OCI-LY1 (cell line): ENCODE data around the gene FBXW11.

ENCODE experiments used
- H2AFZ ChIP-seq: fragments of 200-600 bp; sonication (generic), shearing (Covaris generic); 2 replicates; pipeline ENCODE4 v1.6.0; 2014; ENCODE audit warnings: antibody characterized with exemption, mild to moderate bottlenecking, low read length
- H3F3A ChIP-seq: fragments of 200-600 bp; sonication (generic), shearing (Covaris generic); 2 replicates; pipeline ENCODE4 v1.6.0; 2014; ENCODE audit warnings: mild to moderate bottlenecking, antibody characterized with exemption, low read length, moderate library complexity; ENCODE audit not compliant: insufficient read depth
- H3K27ac ChIP-seq: fragments of 200-600 bp; sonication (generic); 2 replicates; pipeline ENCODE4 v1.5.1; 2014; ENCODE audit warnings: low read length, mixed run types, mild to moderate bottlenecking, low read depth; ENCODE audit not compliant: poor library complexity, severe bottlenecking
- H3K27me3 ChIP-seq: fragments of 200-600 bp; sonication (generic); 2 replicates; pipeline ENCODE4 v1.6.0; 2014; ENCODE audit warnings: antibody characterized with exemption, mild to moderate bottlenecking, low read length, moderate library complexity; ENCODE audit not compliant: insufficient read depth
- H3K36me3 ChIP-seq: fragments of 200-600 bp; sonication (generic); 2 replicates; pipeline ENCODE4 v1.6.1; 2014; ENCODE audit warnings: mild to moderate bottlenecking, antibody characterized with exemption, low read length, moderate library complexity, mixed read lengths; ENCODE audit not compliant: insufficient read depth
- H3K4me1 ChIP-seq: fragments of 200-600 bp; sonication (generic); 2 replicates; pipeline ENCODE4 v1.5.1; 2014; ENCODE audit warnings: mild to moderate bottlenecking, low read length, moderate library complexity; ENCODE audit not compliant: insufficient read depth, severe bottlenecking
- H3K4me2 ChIP-seq: fragments of 200-600 bp; sonication (generic), shearing (Covaris generic); 2 replicates; pipeline ENCODE4 v1.6.1; 2014; ENCODE audit warnings: low read length
- H3K4me3 ChIP-seq: fragments of 200-600 bp; sonication (generic); 2 replicates; pipeline ENCODE4 v1.5.1; 2014; ENCODE audit warnings: low read length, low read depth, mild to moderate bottlenecking, mixed read lengths; ENCODE audit not compliant: poor library complexity, severe bottlenecking
- H3K79me2 ChIP-seq: fragments of 200-600 bp; shearing (Covaris generic); 2 replicates; pipeline ENCODE4 v1.6.1; 2016; ENCODE audit warnings: mixed run types, low read length, mixed read lengths; ENCODE audit not compliant: insufficient read depth
- H3K9ac ChIP-seq: fragments of 200-600 bp; sonication (generic), shearing (Covaris generic); 2 replicates; pipeline ENCODE4 v1.6.1; 2014; ENCODE audit warnings: mild to moderate bottlenecking, low read length, mixed read lengths
- H3K9me2 ChIP-seq: fragments of 200-600 bp; sonication (generic), shearing (Covaris generic); 2 replicates; pipeline ENCODE4 v1.6.1; 2014; ENCODE audit warnings: low read depth, mild to moderate bottlenecking, low read length, mixed read lengths
- H3K9me3 ChIP-seq: fragments of 200-600 bp; shearing (Covaris generic); 2 replicates; pipeline ENCODE4 v1.6.1; 2014; ENCODE audit warnings: low read length, mixed read lengths
- H4K20me1 ChIP-seq: fragments of 200-600 bp; sonication (generic), shearing (Covaris generic); 2 replicates; pipeline ENCODE4 v1.6.0; 2016; ENCODE audit warnings: mild to moderate bottlenecking, low read length; ENCODE audit not compliant: insufficient read depth
- EZH2 ChIP-seq: fragments of 200-600 bp; sonication (generic), shearing (Covaris generic); IDR thresholded peaks from 2 replicates; pipeline ENCODE4 v1.8.0; 2017; ENCODE audit warnings: borderline replicate concordance, mixed run types, mild to moderate bottlenecking, antibody characterized with exemption, low read length, moderate library complexity, mixed read lengths
- TF ChIP-seq, protein P1 (sequence below): fragments of 200-600 bp; sonication (generic), shearing (Covaris generic); IDR thresholded peaks from 2 replicates; pipeline ENCODE4 v1.5.1; 2017; ENCODE audit warnings: mild to moderate bottlenecking, antibody characterized with exemption, low read length, moderate library complexity, mixed read lengths

FBXW11 gene

GRCh38 chr5:171845040-171845630, 161.3 kb downstream of the FBXW11 start:
- Histone ChIP-seq H2AFZ (no peak overlapping the region), H3K4me2 (no peak overlapping the region), H4K20me1 (no peaks in the 10 kb centered on the region), H3K4me1 (no peaks in the 10 kb centered on the region), H3K27ac (no peak overlapping the region), H3K27me3 (no peaks in the 10 kb centered on the region), H3K4me3 (no peak overlapping the region), H3K36me3 (no peaks in the 10 kb centered on the region), H3K9me2 (no peaks in the 10 kb centered on the region), H3K79me2 (no peaks in the 10 kb centered on the region), H3K9me3 (no peaks in the 10 kb centered on the region), H3K9ac (no peak overlapping the region), H3F3A (no peaks in the 10 kb centered on the region)
- TF ChIP-seq EZH2: no peak
- TF ChIP-seq, protein P1, sequence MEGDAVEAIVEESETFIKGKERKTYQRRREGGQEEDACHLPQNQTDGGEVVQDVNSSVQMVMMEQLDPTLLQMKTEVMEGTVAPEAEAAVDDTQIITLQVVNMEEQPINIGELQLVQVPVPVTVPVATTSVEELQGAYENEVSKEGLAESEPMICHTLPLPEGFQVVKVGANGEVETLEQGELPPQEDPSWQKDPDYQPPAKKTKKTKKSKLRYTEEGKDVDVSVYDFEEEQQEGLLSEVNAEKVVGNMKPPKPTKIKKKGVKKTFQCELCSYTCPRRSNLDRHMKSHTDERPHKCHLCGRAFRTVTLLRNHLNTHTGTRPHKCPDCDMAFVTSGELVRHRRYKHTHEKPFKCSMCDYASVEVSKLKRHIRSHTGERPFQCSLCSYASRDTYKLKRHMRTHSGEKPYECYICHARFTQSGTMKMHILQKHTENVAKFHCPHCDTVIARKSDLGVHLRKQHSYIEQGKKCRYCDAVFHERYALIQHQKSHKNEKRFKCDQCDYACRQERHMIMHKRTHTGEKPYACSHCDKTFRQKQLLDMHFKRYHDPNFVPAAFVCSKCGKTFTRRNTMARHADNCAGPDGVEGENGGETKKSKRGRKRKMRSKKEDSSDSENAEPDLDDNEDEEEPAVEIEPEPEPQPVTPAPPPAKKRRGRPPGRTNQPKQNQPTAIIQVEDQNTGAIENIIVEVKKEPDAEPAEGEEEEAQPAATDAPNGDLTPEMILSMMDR: no peak

- H3K27me3 ChIP-seq: no peaks in the 10 kb centered on the region
- H2AFZ ChIP-seq: no peak overlapping the region
- no peaks in the 10 kb centered on the region for H3K36me3 ChIP-seq
These were observed 163.6 kb downstream of the FBXW11 start for GRCh38 chr5:171842777-171843328.

DNA sequence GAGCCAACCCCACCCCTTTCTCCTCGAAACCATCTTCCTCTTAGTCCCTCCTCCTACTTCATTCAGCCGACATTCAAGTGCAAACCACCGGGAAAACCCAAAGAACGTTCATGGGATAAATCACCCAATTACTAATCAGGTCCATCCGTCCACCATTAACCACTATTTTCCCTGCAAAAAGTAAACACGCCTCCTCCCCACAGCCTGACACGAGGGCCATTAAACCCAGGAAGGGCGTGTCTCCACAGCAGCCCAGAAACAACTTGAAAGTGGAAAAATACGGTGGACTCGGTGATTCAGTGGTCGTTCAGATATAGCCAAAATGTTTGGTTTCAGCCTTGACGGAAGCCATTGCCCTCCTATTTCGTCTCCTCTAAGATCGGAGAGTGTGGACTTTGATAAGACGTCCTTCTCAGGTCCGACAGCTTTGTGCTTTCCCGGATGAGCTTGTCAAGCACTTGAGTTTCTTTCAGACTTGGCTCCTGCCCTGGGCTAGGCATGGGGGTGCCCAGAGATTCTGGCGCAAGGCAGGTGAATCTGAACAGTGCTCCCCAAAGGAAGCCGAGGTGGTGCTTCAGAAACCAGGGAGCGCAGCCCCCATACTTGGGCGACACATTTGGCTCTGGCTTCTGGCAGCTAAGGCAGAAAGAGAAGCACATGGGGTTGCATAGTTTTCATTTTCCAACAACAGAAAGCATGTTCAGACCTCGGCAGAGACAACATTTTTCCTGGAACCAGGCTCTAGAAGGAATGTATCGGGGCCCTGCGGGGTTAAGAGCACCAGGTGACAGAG, 164.3 kb downstream of the FBXW11 start:
- no peak overlapping the region for H3K27ac ChIP-seq
- no peaks in the 10 kb centered on the region for H3K4me1 ChIP-seq
- no peak overlapping the region for H3K4me2 ChIP-seq
- no peak overlapping the region for H3K4me3 ChIP-seq
- no peaks in the 10 kb centered on the region for H3K9me3 ChIP-seq
- H3F3A ChIP-seq: no peaks in the 10 kb centered on the region
- TF ChIP-seq, protein P1: no peak
- no peak for TF ChIP-seq EZH2
- H3K27me3 ChIP-seq: no peaks in the 10 kb centered on the region
- no peaks in the 10 kb centered on the region for H3K9me2 ChIP-seq
- no peak overlapping the region for H3K9ac ChIP-seq
- no peaks in the 10 kb centered on the region for H3K36me3 ChIP-seq
- H3K79me2 ChIP-seq: no peaks in the 10 kb centered on the region
- no peak overlapping the region for H2AFZ ChIP-seq
- no peaks in the 10 kb centered on the region for H4K20me1 ChIP-seq

More at GRCh38 chr5:171842777-171843328, 163.6 kb downstream of the FBXW11 start:
- Histone ChIP-seq H3K9ac (no peak overlapping the region), H3K4me3 (no peak overlapping the region), H3K9me2 (no peaks in the 10 kb centered on the region), H3K4me1 (no peaks in the 10 kb centered on the region), H3F3A (no peaks in the 10 kb centered on the region), H3K27ac (no peak overlapping the region), H3K4me2 (no peak overlapping the region), H3K9me3 (no peaks in the 10 kb centered on the region), H3K79me2 (no peaks in the 10 kb centered on the region), H4K20me1 (no peaks in the 10 kb centered on the region)
- no peak for TF ChIP-seq EZH2
- TF ChIP-seq, protein P1: no peak
